HT-29 (cell line): Measurements from ENCODE around the gene CYP2W1. TPM values are rescaled to one million over a fixed set of nuclear protein-coding genes. Genes with fewer than 3 reads are reported as not detected.
"Not testable (repeated sequence)": the region's sequence is repeated elsewhere in the genome, so short reads cannot be mapped to it uniquely, and the experiment has no call there.

ENCODE experiments used
- DNase-seq: peaks from one replicate; pipeline ENCODE4 v3.0.0-alpha.2; 2015; ENCODE audit warnings: low spot score
- total RNA-seq: library from RNA; depleted of rRNA; stranded (reverse); fragments of >200 nt; shearing (Covaris generic); gene quantifications from 2 replicates; pipeline ENCODE4 v1.2.3, GENCODE V29; 2014

CYP2W1 gene
- total RNA-seq, 1 experiment from 2014 or later = 3.7 TPM

GRCh38 chr7:951881-952547, 31.0 kb upstream of the CYP2W1 start:
- DNase-seq = no peak

- DNase-seq = peak; percentile 55
These were observed 30.2 kb upstream of the CYP2W1 start for GRCh38 chr7:952548-953441.

GRCh38 chr7:953547-954327, 29.2 kb upstream of the CYP2W1 start:
- peak; percentile 93 for DNase-seq

- peak; percentile 77 for DNase-seq
These were observed 28.4 kb upstream of the CYP2W1 start, which contains the start of gene ADAP1 for GRCh38 chr7:954330-955238. Gene ADAP1, minus strand, starts transcription at chr7:954680. Its CDS starts 203 bp downstream, at chr7:954477.

- no peak for DNase-seq
These were observed 26.9 kb upstream of the CYP2W1 start for GRCh38 chr7:956031-956430.

GRCh38 chr7:957418-958220, 25.4 kb upstream of the CYP2W1 start:
- peak; percentile 89 for DNase-seq

- DNase-seq = no peak
These were observed 24.5 kb upstream of the CYP2W1 start for GRCh38 chr7:958221-959200.

- DNase-seq = no peak
These were observed 23.7 kb upstream of the CYP2W1 start for GRCh38 chr7:959271-959670.

- DNase-seq = not testable (repeated sequence)
These were observed 23.2 kb upstream of the CYP2W1 start for GRCh38 chr7:959740-960139.

GRCh38 chr7:960269-960871, 22.6 kb upstream of the CYP2W1 start:
- no peak for DNase-seq

GRCh38 chr7:960972-961371, 22.0 kb upstream of the CYP2W1 start:
- not testable (repeated sequence) for DNase-seq

GRCh38 chr7:961546-962400, 21.2 kb upstream of the CYP2W1 start:
- DNase-seq = no peak

GRCh38 chr7:962401-963081, 20.4 kb upstream of the CYP2W1 start:
- DNase-seq = no peak

GRCh38 chr7:963236-964078, 19.5 kb upstream of the CYP2W1 start:
- DNase-seq = no peak

- DNase-seq = peak; percentile 80
These were observed 18.4 kb upstream of the CYP2W1 start for GRCh38 chr7:964401-965231.
